Peyer's patch (tissue), 4 donors: Measurements from ENCODE around the gene RAB3A. TPM values are rescaled to one million over a fixed set of nuclear protein-coding genes. Genes with fewer than 3 reads are reported as not detected.

ENCODE experiments used
- DNase-seq, 3 donors: peaks; one replicate each; pipeline ENCODE4 v3.0.0-alpha.2; 2017 to 2019
- H3K27ac ChIP-seq, 4 donors: fragments of 200-600 bp; sonication (generic); one replicate each; pipeline ENCODE4 v1.5.1; 2016 to 2019
- H3K27me3 ChIP-seq, 2 donors: fragments of 200-600 bp; sonication (generic); one replicate each; pipeline ENCODE4 v1.5.1; 2019
- H3K36me3 ChIP-seq, 3 donors: fragments of 200-600 bp; sonication (generic); one replicate each; pipeline ENCODE4 v1.5.1; 2016 to 2019
- H3K4me1 ChIP-seq, 4 donors: fragments of 200-600 bp; sonication (generic); one replicate each; pipeline ENCODE4 v1.5.1; 2016 to 2019
- H3K4me3 ChIP-seq, 4 donors: fragments of 200-600 bp; sonication (generic); 1 replicate in 3 of 4; 2 replicates in 1 of 4; pipeline ENCODE4 v1.5.1; 2016 to 2019; ENCODE audit warnings: mild to moderate bottlenecking in 1 of 4
- H3K9me3 ChIP-seq, 4 donors: fragments of 200-600 bp; sonication (generic); one replicate each; pipeline ENCODE4 v1.5.1; 2016 to 2019; ENCODE audit warnings: mild to moderate bottlenecking in 1 of 4
- POLR2A ChIP-seq, 2 donors: fragments of 450-650 bp; IDR thresholded peaks; one replicate each; pipeline ENCODE4 v1.5.1; 2017; ENCODE audit warnings: antibody characterized with exemption in 2 of 2, mild to moderate bottlenecking in 2 of 2, moderate library complexity in 2 of 2
- total RNA-seq, 4 donors: library from RNA; depleted of rRNA; stranded (reverse); fragments of >200 nt; gene quantifications; one replicate each; pipeline ENCODE4 v1.1.0, GENCODE V29; 2016
- TF ChIP-seq, protein P1 (sequence below), 6 experiments: fragments of 450-650 bp in 4 of 6; fragments of 200-600 bp in 2 of 6; sonication (generic) in 1 of 6; IDR thresholded peaks; one replicate each; pipeline ENCODE4 v1.5.1; 2017 to 2019; ENCODE audit warnings: antibody characterized with exemption in 6 of 6, mild to moderate bottlenecking in 3 of 6, moderate library complexity in 1 of 6

RAB3A gene
- total RNA-seq, 4 donors from 2014 or later = 6.1 to 9.5 (median 8.3) TPM; not detected in 1

DNA sequence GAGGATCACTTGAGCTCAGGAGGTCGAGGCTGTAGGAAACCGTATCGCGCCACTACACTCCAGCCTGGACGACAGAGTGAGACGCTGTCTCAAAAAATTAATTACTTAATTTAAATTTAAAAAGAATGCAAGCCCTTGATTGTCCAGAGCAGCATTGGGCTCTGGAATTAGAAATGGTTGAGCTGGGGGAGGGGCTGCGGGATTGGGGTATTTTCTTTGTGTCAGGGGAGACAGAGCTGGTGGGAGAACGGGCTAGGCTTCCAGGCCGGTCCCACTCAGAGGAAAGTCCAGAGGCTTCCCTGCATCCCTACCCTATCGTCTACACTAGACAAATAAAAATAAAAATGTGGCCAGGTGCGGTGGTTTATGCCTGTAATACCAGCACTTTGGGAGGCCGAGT, 2.2 kb upstream of the RAB3A start:
- H3K27ac ChIP-seq = peak overlapping the region in 2 of 4 donors; percentile 92 to 96

DNA sequence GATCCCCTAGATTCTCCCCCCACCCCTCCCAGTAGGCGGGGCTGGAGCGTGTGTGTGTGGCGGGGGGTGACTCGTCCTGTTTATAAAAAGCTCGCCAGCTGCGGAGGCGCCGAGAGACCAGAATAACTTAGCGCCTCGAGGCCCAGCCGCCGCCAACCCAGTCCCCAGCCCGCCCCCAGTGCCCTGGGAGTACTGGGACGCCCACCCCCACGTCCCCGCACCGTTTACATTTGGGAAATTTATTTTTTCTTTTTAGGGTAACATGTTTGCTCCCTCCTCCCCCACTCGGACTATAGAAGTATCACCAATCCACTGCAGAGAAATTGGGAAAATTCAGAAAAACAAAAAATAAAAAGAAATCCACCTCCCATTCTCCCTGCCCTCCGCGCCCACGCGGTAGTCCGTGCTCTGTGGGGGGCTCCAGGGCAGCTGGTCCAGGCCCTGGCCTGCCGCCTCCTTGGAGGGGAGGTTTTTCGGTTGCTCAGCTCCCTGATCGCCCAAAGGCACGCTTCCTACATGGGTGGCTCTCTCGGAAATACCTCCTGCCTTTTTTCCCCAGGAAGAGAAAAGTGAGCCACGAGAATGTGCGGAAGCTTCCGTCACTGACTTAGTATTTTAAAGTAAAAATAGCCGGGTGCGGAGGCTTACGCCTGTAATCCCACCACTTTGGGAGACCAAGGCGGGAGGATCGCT, 1.5 kb upstream of the RAB3A start:
- H3K9me3 ChIP-seq = no peaks in the 10 kb centered on the region
- TF ChIP-seq POLR2A (IDR thresholded peaks at IDR 0.05) = no peak
- no peaks in the 10 kb centered on the region for H3K27me3 ChIP-seq
- H3K27ac ChIP-seq = peak overlapping the region; percentile 84 to 96 (median 92)
- H3K4me1 ChIP-seq = peaks cover 0 to 26% (median 9%) of the 10 kb centered on the region in 4 donors
- H3K4me3 ChIP-seq = peak overlapping the region; percentile 42 to 60 (median 53)
- no peaks in the 10 kb centered on the region for H3K36me3 ChIP-seq
- peak; percentile 74 to 90 (median 88) for DNase-seq

More for the DNA sequence above, 2.2 kb upstream of the RAB3A start:
- Histone ChIP-seq H3K36me3 (no peaks in the 10 kb centered on the region), H3K4me3 (no peak overlapping the region), H3K9me3 (no peaks in the 10 kb centered on the region), H3K4me1 (peaks cover 0 to 26% (median 9%) of the 10 kb centered on the region in 4 donors), H3K27me3 (no peaks in the 10 kb centered on the region)
- no peak for DNase-seq
- TF ChIP-seq, protein P1, sequence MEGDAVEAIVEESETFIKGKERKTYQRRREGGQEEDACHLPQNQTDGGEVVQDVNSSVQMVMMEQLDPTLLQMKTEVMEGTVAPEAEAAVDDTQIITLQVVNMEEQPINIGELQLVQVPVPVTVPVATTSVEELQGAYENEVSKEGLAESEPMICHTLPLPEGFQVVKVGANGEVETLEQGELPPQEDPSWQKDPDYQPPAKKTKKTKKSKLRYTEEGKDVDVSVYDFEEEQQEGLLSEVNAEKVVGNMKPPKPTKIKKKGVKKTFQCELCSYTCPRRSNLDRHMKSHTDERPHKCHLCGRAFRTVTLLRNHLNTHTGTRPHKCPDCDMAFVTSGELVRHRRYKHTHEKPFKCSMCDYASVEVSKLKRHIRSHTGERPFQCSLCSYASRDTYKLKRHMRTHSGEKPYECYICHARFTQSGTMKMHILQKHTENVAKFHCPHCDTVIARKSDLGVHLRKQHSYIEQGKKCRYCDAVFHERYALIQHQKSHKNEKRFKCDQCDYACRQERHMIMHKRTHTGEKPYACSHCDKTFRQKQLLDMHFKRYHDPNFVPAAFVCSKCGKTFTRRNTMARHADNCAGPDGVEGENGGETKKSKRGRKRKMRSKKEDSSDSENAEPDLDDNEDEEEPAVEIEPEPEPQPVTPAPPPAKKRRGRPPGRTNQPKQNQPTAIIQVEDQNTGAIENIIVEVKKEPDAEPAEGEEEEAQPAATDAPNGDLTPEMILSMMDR (IDR thresholded peaks at IDR 0.05) = no peak
- TF ChIP-seq POLR2A (IDR thresholded peaks at IDR 0.05) = no peak

DNA sequence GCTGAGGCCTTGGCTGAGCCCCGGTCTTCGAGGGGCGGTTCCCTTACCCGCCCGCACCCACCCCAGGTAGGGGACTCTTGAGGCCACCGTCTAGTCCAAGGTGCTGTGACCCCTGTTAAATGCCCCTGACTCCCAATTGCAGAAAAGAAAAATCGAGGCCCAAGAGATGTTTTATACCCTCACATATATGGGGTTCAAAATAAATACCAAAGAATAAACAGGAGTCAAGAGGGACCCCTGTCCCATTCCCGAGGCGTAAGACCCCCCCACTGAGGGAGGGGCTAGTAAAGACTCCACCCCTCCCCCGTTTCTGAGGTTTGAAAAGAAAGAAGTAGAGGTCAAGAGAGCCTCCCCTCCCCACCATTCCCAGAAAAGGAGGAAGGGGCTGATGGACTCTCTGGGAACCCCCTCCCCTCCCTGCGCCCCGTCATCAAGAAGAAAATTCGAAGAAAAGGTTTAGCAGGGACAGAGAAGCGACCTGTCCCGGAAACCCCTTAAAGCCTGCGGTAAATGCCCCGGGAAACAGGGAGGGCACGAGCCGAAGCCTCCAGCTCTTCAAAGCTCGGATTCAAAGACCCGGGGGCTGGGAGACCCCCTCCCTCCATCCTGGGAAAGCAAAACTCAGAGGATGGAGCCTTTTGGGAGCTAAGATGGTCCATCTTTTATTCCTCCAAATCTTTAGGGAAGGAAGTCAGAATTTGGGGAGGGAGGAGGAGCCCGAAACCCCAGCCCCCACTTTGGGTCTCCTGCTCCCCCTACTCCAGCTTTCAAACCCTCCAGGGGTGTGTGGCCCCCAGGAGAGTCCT, 755 bp upstream of the RAB3A start:
- peak; percentile 61 to 84 (median 76) for DNase-seq
- TF ChIP-seq POLR2A (IDR thresholded peaks at IDR 0.05) = peak in 1 of 2 donors; percentile 9
- TF ChIP-seq, protein P1 (IDR thresholded peaks at IDR 0.05) = no peak
- no peaks in the 10 kb centered on the region for H3K27me3 ChIP-seq
- peaks cover 0 to 4% (median 0%) of the 10 kb centered on the region in 3 donors for H3K36me3 ChIP-seq
- peak overlapping the region; percentile 42 to 60 (median 53) for H3K4me3 ChIP-seq
- H3K9me3 ChIP-seq = no peaks in the 10 kb centered on the region
- peak overlapping the region; percentile 84 to 96 (median 92) for H3K27ac ChIP-seq
- peaks cover 0 to 26% (median 9%) of the 10 kb centered on the region in 4 donors for H3K4me1 ChIP-seq

DNA sequence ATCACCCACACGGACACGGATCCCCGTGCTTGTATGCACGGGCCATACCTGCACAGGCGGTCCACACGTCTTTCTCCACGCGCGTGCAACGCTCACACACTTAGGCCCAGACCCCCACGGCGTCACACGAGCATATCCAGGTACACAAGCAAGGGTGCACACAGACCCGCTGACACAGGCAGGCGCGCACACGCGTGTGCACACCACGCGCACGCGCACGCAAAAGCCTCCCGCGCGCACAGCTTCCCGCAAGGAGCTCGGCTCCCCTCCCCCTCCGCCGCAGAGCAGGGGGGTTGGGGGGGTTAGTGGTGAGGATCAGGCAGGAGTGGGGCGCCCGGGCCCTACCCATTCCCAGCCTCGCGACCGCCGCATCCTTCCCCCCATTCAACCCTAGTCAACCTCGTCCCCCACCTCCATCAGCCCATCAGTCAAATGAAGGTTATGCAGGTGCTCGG, 407 bp downstream of the RAB3A start:
- H3K9me3 ChIP-seq = no peaks in the 10 kb centered on the region
- H3K4me1 ChIP-seq = peaks cover 0 to 26% (median 9%) of the 10 kb centered on the region in 4 donors
- H3K27me3 ChIP-seq = no peaks in the 10 kb centered on the region
- peak overlapping the region; percentile 64 to 84 (median 72) for H3K27ac ChIP-seq
- peaks cover 0 to 11% (median 0%) of the 10 kb centered on the region in 3 donors for H3K36me3 ChIP-seq
- TF ChIP-seq, protein P1 (IDR thresholded peaks at IDR 0.05) = no peak
- no peak for TF ChIP-seq POLR2A (IDR thresholded peaks at IDR 0.05)
- peak overlapping the region; percentile 47 to 83 (median 76) for H3K4me3 ChIP-seq
- DNase-seq = peak in 2 of 3 donors; percentile 55 to 71

DNA sequence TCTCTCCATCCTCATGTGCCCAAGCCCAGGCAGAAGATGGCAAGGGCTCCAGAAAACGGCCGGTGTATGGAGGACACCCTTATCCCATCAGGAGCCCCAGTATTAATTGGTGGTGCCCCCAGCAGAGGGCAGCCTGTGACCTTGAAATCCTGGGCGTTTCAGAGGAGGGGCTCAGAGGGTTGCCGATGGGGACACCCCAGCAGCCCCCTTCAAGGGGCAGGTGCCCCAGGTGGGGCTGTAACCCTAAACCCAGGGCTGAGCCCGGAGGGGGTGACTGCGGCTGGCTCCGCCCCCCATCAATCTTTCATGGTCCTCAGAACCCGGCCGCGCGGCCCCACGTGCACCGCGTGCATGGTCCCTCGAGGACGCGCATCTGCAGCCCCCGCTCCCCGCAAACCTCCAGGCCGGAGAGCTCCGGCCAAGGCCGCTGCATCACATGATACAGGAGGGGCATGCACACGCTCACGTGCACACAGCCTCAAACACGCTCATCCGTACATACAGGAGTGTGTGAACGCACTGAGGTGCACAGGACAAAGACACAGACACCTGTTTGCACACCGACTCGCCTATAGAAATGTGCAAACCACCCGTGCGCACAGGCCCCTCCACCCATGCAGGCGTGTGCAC, 949 bp downstream of the RAB3A start:
- H3K9me3 ChIP-seq = no peaks in the 10 kb centered on the region
- H3K4me1 ChIP-seq = peaks cover 0 to 26% (median 9%) of the 10 kb centered on the region in 4 donors
- H3K27me3 ChIP-seq = no peaks in the 10 kb centered on the region
- peak overlapping the region; percentile 47 to 83 (median 76) for H3K4me3 ChIP-seq
- no peak for TF ChIP-seq POLR2A (IDR thresholded peaks at IDR 0.05)
- TF ChIP-seq, protein P1 (IDR thresholded peaks at IDR 0.05) = peak in 5 of 6 experiments; percentile 16 to 28 (median 27)
- peak in 1 of 3 donors; percentile 59 for DNase-seq
- H3K27ac ChIP-seq = peak overlapping the region in 3 of 4 donors; percentile 64 to 84 (median 76)
- peaks cover 0 to 16% (median 0%) of the 10 kb centered on the region in 3 donors for H3K36me3 ChIP-seq
